ENCODE measurements around the gene SPPL3. TPM values are rescaled to one million over a fixed set of nuclear protein-coding genes. Genes with fewer than 3 reads are reported as not detected.

Gene SPPL3
- total and polyA plus RNA-seq, 7 donors, result 7.3 to 24.2 (median 17.5) TPM

- 85 to 90% (median 86%) methylated on average over 9 of the region's 9 CpGs for WGBS, 3 donors
- no peaks in the 10 kb centered on the region for H3K27me3 ChIP-seq (ENCODE audit: insufficient read depth in 3 of 3, low read length in 2 of 3)
- intact Hi-C loops (cut with DNase I), result loop anchor here (5.0 kb wide), 1 partner anchor 245 kb away; no protein-coding TSS in a partner anchor
- H3K4me3 ChIP-seq, result peak overlapping the region; percentile 91
- TF ChIP-seq CTCF (IDR thresholded peaks at IDR 0.05), result no peak
- peaks cover 18% of the 10 kb centered on the region for H3K4me1 ChIP-seq
- no peaks in the 10 kb centered on the region for H3K9me3 ChIP-seq
- H3K27ac ChIP-seq, result peak overlapping the region; percentile 92
- DNase-seq, result peak in 1 of 2 donors; percentile 31
- H3K36me3 ChIP-seq (ENCODE audit: insufficient read depth in 1 of 2, low read depth in 1 of 2), result peaks cover 3 to 67% of the 10 kb centered on the region in 2 donors
- no peak for ATAC-seq
Observed at GRCh38 chr12:120726961-120727360, 177.2 kb downstream of the SPPL3 start.

GRCh38 chr12:120726510-120726793 is 177.7 kb downstream of the SPPL3 start:
- peaks cover 18% of the 10 kb centered on the region for H3K4me1 ChIP-seq
- ATAC-seq (no peak), DNase-seq (no peak)
- intact Hi-C loops (cut with DNase I), result loop anchor here (5.0 kb wide), 1 partner anchor 246 kb away; no protein-coding TSS in a partner anchor
- peak overlapping the region; percentile 91 for H3K4me3 ChIP-seq
- H3K27ac ChIP-seq, result peak overlapping the region; percentile 92
- TF ChIP-seq CTCF (IDR thresholded peaks at IDR 0.05), result no peak
- H3K36me3 ChIP-seq (ENCODE audit: insufficient read depth in 1 of 2, low read depth in 1 of 2), result peaks cover 7 to 72% of the 10 kb centered on the region in 2 donors
- H3K9me3 ChIP-seq, result no peaks in the 10 kb centered on the region
- no peaks in the 10 kb centered on the region for H3K27me3 ChIP-seq (ENCODE audit: insufficient read depth in 3 of 3, low read length in 2 of 3)
- WGBS, 3 donors, result 47 to 61% (median 58%) methylated on average over 9 of the region's 9 CpGs

GRCh38 chr12:120725659-120726509 is 178.3 kb downstream of the SPPL3 start, which contains the start of gene ACADS:
TSS of gene ACADS (plus strand) at chr12:120725826. CDS start at chr12:120725886, 60 bp downstream.
- Histone ChIP-seq H3K27me3 (ENCODE audit: insufficient read depth in 3 of 3, low read length in 2 of 3) (no peaks in the 10 kb centered on the region), H3K36me3 (ENCODE audit: insufficient read depth in 1 of 2, low read depth in 1 of 2) (peaks cover 7 to 73% of the 10 kb centered on the region in 2 donors), H3K27ac (peak within 1 kb of the TSS; percentile 92), H3K4me3 (peak within 1 kb of the TSS; percentile 91), H3K9me3 (no peaks in the 10 kb centered on the region), H3K4me1 (peaks cover 24% of the 10 kb centered on the region)
- DNase-seq, result peak; percentile 92 to 96
- WGBS, 3 donors, result 2 to 6% (median 3%) methylated on average over 46 to 66 of the region's 66 CpGs
- ATAC-seq, result peak; percentile 96 to 99 (median 98)
- TF ChIP-seq CTCF (IDR thresholded peaks at IDR 0.05), result no peak
- intact Hi-C loops (cut with DNase I), result loop anchor here (5.0 kb wide), 1 partner anchor 246 kb away; no protein-coding TSS in a partner anchor

- DNase-seq (peak in 1 of 2 donors; percentile 49), ATAC-seq (no peak)
- peaks cover 9 to 73% of the 10 kb centered on the region in 2 donors for H3K36me3 ChIP-seq (ENCODE audit: insufficient read depth in 1 of 2, low read depth in 1 of 2)
- peak overlapping the region; percentile 92 for H3K27ac ChIP-seq
- intact Hi-C loops (cut with DNase I), result loop anchor here (5.0 kb wide), 1 partner anchor 247 kb away; no protein-coding TSS in a partner anchor
- no peak for TF ChIP-seq CTCF (IDR thresholded peaks at IDR 0.05)
- no peaks in the 10 kb centered on the region for H3K27me3 ChIP-seq (ENCODE audit: insufficient read depth in 3 of 3, low read length in 2 of 3)
- no peaks in the 10 kb centered on the region for H3K9me3 ChIP-seq
- 23 to 31% (median 25%) methylated on average over 14 of the region's 14 CpGs for WGBS, 3 donors
- H3K4me3 ChIP-seq, result peak overlapping the region; percentile 91
- H3K4me1 ChIP-seq, result peaks cover 31% of the 10 kb centered on the region
Observed at GRCh38 chr12:120725151-120725658, 179.0 kb downstream of the SPPL3 start.
